ENCODE measurements around the gene HS6ST1. TPM values are rescaled to one million over a fixed set of nuclear protein-coding genes. Genes with fewer than 3 reads are reported as not detected.

The HS6ST1 gene
- total RNA-seq, 1 experiment from 2014 or later: 102 TPM

DNA sequence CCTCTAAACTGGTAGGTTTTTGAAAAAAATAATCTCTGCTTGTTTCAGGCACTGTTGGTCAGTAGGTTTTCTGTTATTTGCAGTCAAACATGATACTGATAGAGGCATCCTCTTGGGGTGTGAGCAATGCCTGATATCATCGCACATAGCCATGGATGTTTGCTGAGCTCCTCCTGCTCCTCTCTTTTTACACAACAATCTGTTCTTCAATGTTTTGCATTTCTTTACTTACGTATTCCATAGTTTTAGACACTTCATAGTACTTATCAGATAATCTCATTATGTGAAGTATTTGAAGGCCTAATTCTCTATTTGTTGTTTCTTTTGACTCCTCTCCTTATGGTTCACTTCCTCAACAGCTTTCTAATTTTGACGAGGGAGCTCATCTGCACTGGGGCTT, 23.0 kb upstream of the HS6ST1 start:
- Histone ChIP-seq H3K36me3 (replicated peaks; ENCODE audit: control insufficient read depth, insufficient read depth, low read length) (no peaks in the 10 kb centered on the region), H3K4me3 (ENCODE audit: insufficient read depth, low read depth, low read length) (no peak overlapping the region), H3K27me3 (ENCODE audit: control insufficient read depth, insufficient read depth, low read length) (no peaks in the 10 kb centered on the region)
- no peak for DNase-seq

DNA sequence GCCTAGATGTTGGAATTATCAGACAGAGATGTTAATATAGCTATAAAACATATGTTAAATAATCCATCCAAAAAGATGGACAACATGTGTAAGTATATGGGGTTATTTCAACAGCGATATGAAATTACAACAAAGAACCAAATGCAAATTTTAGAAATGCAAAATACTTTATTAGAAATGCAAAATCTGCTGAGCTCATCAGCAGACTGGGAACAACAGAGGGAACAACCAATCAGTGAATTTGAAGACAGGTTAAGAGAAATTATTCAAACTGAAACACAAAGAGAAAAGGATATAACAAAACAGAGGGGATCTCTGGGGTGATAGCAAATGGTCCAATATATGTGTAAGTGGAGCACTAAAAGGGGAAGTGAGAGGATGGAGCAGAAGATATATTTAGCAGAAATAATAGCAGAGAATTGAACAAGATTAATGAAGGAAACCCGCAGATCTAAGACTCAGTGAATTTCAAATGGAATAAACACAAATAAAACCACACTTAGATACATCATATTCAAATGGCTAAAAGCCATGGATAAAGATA, 13.5 kb upstream of the HS6ST1 start:
- Histone ChIP-seq H3K27me3 (ENCODE audit: control insufficient read depth, insufficient read depth, low read length) (no peaks in the 10 kb centered on the region; the same call in 1 of the 2 replicates), H3K36me3 (replicated peaks; ENCODE audit: control insufficient read depth, insufficient read depth, low read length) (no peaks in the 10 kb centered on the region), H3K4me3 (ENCODE audit: insufficient read depth, low read depth, low read length) (no peak overlapping the region)
- no peak for DNase-seq

DNA sequence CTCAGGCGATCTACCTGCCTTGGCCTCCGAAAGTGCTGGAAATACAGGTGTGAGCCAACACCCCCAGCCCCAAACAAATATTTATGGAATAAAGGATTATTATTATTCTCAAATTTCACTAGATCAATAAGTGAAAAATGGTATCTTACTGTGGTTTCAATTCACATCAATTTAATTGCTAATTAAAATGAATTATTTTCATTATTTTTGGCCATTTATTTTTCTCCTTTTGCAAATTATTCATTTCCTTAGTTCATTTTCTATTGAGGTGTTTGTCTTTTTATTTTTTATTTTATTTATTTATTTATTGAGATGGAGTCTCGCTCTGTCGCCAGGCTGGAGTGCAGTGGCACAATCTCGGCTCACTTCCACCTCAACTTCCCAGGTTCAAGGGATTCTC, 11.9 kb upstream of the HS6ST1 start:
- Histone ChIP-seq H3K27me3 (ENCODE audit: control insufficient read depth, insufficient read depth, low read length) (no peaks in the 10 kb centered on the region; the same call in 1 of the 2 replicates), H3K4me3 (ENCODE audit: insufficient read depth, low read depth, low read length) (no peak overlapping the region), H3K36me3 (replicated peaks; ENCODE audit: control insufficient read depth, insufficient read depth, low read length) (no peaks in the 10 kb centered on the region)
- no peak for DNase-seq

DNA sequence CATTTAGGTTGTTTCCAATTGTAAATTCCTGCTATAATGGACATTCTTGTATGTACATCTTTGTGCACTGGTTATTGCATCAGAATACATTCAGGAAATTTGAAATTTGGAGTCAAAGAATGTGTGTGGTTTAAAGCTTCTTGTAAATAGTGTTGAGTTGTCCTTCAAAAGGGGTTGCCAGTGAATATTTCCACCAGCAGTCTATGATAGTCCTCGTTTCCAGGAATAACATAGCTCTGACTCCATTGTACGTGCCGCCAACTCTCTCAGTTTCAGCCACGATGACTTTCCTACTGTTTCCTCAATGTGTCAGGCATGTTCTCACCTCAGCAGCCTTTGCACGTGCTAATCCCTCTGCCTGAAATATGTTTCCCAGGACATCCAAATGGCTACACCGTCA, 10.9 kb upstream of the HS6ST1 start:
- H3K4me3 ChIP-seq (ENCODE audit: insufficient read depth, low read depth, low read length): no peak overlapping the region
- no peaks in the 10 kb centered on the region for H3K27me3 ChIP-seq (ENCODE audit: control insufficient read depth, insufficient read depth, low read length)
- no peaks in the 10 kb centered on the region for H3K36me3 ChIP-seq (replicated peaks; ENCODE audit: control insufficient read depth, insufficient read depth, low read length)
- no peak for DNase-seq

DNA sequence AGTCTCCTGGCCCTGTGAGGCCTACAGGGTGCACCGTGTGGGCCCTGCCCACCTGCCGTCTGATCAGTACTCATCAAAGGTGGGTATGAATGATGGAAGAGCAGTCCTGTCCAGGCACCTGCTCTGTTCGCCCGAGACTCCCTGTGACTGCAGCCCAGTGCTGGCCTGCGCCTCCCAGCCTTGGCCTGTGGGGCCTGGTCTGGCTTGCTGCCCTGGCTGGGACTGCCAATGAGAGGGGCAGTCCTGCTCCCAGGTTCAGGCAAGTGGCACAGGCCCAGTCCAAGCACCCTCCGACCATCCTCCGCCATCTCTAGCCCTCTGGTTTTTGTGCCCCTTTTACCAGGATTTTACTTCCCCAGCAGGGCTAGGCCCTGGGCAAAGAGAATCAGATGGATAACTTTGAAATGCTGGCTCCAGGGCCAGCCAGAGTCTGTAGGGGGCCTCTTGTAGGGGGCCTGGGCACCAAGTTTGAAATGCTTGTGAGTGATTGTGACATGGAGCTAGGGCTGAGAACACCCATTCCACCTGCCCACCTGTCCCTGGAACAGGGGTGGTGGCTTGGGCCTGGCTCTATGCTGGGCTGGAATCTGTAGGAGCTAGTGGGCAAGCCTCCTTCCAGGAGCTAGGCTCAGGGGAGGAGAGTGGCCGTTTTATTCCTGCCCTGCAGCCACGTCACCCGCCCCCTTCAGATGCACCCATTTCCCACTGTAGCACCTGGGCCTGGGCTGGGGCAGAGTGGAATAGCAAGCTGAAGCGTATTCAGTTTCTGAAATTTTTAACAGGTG, 8.7 kb upstream of the HS6ST1 start:
- H3K36me3 ChIP-seq (replicated peaks; ENCODE audit: control insufficient read depth, insufficient read depth, low read length): no peaks in the 10 kb centered on the region

DNA sequence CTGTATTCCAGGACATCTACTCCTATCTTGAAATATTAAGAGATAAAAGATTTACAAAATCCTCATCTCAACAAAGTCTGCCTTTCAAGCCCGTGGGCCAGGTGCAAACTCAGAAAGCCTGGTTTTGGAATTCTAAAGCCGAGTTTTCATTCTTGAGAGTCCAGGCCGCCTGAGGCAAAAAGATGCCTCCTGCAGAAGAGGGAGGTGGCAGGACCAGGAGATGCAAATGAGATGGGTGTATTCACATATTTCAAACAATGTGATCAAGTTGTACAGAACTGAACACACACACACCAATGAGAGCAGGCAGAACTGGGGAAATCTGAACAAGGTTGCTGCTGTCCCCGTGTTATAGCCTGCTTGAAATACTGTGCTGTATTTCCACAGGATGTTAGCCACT, 7.7 kb upstream of the HS6ST1 start:
- Histone ChIP-seq H3K4me3 (ENCODE audit: insufficient read depth, low read depth, low read length) (no peak overlapping the region), H3K27me3 (ENCODE audit: control insufficient read depth, insufficient read depth, low read length) (peaks cover 1% of the 10 kb centered on the region; the same call in 1 of the 2 replicates)
- no peak for DNase-seq

More for the DNA sequence above, 8.7 kb upstream of the HS6ST1 start:
- peak; percentile 27 for DNase-seq
- Histone ChIP-seq H3K27me3 (ENCODE audit: control insufficient read depth, insufficient read depth, low read length) (no peaks in the 10 kb centered on the region), H3K4me3 (ENCODE audit: insufficient read depth, low read depth, low read length) (no peak overlapping the region)

DNA sequence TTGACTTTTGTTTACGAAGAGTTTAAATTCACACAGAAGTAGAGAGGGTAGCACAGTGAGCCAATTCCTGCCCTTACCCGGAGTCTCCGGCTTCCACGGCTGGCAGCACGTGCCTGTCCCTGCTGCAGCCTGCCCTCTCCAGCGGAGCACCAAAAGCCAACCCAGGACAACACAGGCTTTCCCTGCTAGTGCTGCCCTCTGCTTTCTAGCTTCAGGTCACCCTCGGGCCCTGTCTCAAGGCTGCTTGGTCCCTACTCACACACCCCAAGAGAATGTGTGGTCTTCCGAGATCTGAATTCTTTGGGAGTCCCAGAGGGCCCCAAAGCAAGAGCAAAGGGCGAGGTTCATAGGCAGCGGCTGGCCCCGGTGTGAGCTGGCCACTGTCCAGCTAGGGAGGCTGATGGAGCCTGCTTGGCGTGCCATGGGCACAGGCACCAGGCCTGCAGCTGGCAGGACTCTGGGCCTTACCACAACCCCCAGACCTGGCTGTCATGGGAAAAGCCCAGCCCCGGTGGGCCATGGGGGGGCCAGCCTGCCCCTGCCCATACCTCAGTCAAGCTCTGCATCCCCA, 7.0 kb upstream of the HS6ST1 start:
- peak; percentile 33 for DNase-seq
- Histone ChIP-seq H3K27me3 (ENCODE audit: control insufficient read depth, insufficient read depth, low read length) (peaks cover 5% of the 10 kb centered on the region; the same call in 1 of the 2 replicates), H3K36me3 (replicated peaks; ENCODE audit: control insufficient read depth, insufficient read depth, low read length) (no peaks in the 10 kb centered on the region), H3K4me3 (ENCODE audit: insufficient read depth, low read depth, low read length) (no peak overlapping the region)

More for the DNA sequence above, 7.7 kb upstream of the HS6ST1 start:
- no peaks in the 10 kb centered on the region for H3K36me3 ChIP-seq (replicated peaks; ENCODE audit: control insufficient read depth, insufficient read depth, low read length)

DNA sequence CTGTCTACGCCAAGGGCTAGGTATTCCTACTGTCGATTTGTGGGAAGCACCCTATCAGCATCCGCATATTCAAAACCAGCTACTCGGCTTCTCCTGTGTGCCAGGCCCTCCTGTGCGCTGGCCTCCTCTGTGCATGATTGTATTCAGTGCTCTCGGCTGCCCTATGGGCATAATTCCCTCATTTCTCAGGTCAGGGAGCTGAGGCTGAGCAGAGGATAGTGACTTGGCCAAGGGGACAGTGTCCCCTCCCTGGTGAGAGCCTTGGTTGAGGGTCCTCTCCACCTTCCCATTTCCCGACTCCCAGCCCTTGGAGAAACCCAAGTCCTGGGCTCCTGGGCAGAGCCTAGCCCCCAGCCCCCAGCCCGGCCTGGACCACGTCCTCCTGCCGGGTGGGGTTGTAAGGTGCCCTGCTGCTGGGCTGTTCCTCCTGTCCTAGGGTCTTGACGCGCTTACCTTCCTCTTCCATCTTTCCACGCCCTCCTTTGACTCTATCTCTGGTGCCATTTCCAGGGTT, 6.3 kb upstream of the HS6ST1 start:
- Histone ChIP-seq H3K27me3 (ENCODE audit: control insufficient read depth, insufficient read depth, low read length) (peaks cover 11% of the 10 kb centered on the region; the same call in 1 of the 2 replicates), H3K36me3 (replicated peaks; ENCODE audit: control insufficient read depth, insufficient read depth, low read length) (no peaks in the 10 kb centered on the region)
- peak; percentile 20 for DNase-seq

GRCh38 chr2:128324008-128324896, 5.6 kb upstream of the HS6ST1 start:
- DNase-seq: peak; percentile 51
- H3K4me3 ChIP-seq (ENCODE audit: insufficient read depth, low read depth, low read length): no peak overlapping the region
- no peaks in the 10 kb centered on the region for H3K36me3 ChIP-seq (replicated peaks; ENCODE audit: control insufficient read depth, insufficient read depth, low read length)
- H3K27me3 ChIP-seq (ENCODE audit: control insufficient read depth, insufficient read depth, low read length): peaks cover 11% of the 10 kb centered on the region; the same call in 1 of the 2 replicates

More for the DNA sequence above, 6.3 kb upstream of the HS6ST1 start:
- H3K4me3 ChIP-seq (ENCODE audit: insufficient read depth, low read depth, low read length): no peak overlapping the region

DNA sequence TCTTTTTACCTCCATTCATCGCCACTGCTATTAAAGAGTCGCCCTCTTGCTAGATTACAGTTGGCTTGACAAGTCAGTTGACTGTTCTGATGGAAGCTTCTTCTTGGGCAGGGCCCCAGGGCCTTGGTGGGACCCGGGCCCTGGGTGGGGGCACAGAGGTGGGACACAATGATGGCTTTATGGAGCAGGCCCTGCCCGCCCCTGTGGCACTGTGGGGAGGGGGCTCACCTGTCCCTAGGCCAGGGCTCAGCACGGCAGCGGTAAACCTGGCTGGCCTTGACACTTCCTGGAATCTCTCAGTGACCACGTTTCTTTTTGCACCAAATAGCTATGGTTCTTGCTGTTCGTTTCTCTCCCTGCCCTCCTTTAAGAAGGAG, 4.9 kb upstream of the HS6ST1 start:
- Histone ChIP-seq H3K4me3 (ENCODE audit: insufficient read depth, low read depth, low read length) (no peak overlapping the region), H3K27me3 (ENCODE audit: control insufficient read depth, insufficient read depth, low read length) (peaks cover 11% of the 10 kb centered on the region; the same call in 1 of the 2 replicates), H3K36me3 (replicated peaks; ENCODE audit: control insufficient read depth, insufficient read depth, low read length) (no peaks in the 10 kb centered on the region)
- DNase-seq: peak; percentile 55

GRCh38 chr2:128322715-128323554, 4.3 kb upstream of the HS6ST1 start:
- peak overlapping the region; percentile 57; the same call in 1 of the 2 replicates for H3K4me3 ChIP-seq (ENCODE audit: insufficient read depth, low read depth, low read length)
- DNase-seq: peak; percentile 86
- H3K36me3 ChIP-seq (replicated peaks; ENCODE audit: control insufficient read depth, insufficient read depth, low read length): no peaks in the 10 kb centered on the region
- peaks cover 14% of the 10 kb centered on the region for H3K27me3 ChIP-seq (ENCODE audit: control insufficient read depth, insufficient read depth, low read length)

DNA sequence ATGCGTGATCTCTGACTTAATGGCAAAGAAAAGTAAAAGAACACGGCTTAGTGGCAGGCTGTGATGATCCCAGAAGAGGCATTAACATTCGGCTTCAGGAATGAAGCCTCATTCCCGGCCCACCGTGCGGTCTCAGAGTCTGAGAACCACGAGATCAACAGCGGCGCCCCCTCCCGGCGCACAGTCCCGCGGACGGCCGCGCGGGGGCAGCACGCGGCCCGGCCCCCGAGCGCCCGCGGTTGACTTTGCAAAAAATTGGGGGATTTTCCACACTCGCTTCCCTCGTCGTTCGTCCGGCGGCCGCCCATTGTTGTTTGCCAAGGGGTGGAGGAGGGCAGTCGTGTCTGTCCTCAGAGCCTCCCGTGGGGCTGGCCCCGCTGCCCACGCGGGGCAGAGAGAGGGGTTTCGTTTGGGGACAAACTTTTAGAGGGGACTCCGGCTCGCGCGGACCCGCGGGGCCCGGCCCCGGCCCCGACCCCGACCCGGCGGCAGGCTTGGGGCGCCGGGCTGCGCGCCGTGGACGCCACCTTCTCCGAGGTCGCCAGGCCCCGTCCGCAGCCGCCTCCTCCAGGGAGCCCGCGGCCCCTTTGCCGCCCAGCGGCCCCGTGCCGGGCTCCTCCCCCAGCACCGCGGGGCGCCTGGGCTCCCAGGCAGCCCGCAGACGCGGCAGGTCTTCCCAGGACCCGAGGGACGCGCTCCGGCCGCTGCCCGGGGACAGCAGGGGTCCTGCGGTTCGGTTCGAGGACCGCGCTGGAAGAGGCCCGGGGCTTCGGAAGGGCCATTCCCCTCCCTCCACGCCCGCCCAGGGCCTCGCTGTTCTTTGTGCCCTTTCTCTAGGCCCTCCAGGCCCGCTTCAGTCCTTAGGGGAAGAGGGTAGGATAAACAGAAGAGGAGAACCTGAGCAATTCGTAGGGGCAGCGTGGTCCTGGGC, 3.4 kb upstream of the HS6ST1 start:
- DNase-seq: peak; percentile 97
- H3K4me3 ChIP-seq (ENCODE audit: insufficient read depth, low read depth, low read length): peak overlapping the region; percentile 57

More for the DNA sequence above, 3.4 kb upstream of the HS6ST1 start:
- no peaks in the 10 kb centered on the region for H3K36me3 ChIP-seq (replicated peaks; ENCODE audit: control insufficient read depth, insufficient read depth, low read length)
- H3K27me3 ChIP-seq (ENCODE audit: control insufficient read depth, insufficient read depth, low read length): peaks cover 16% of the 10 kb centered on the region

Data from H7 (cell line).